SK-N-SH treated with all-trans-retinoic acid at 6 μM for 48 hours (cell line): ENCODE data around the gene TNKS1BP1.

Experiments used
- ATAC-seq: fragments of 200-7000 bp; cut with Tn5 transposase; 3 replicates; pipeline ENCODE4 v1.9.1; 2020; ENCODE audit warnings: mild to moderate bottlenecking, moderate library complexity
- ARNTL ChIP-seq: fragments of 450-650 bp; formaldehyde crosslinking; IDR thresholded peaks from 2 replicates; pipeline ENCODE4 v1.5.0; 2020; ENCODE audit warnings: low read depth, mild to moderate bottlenecking, moderate library complexity, borderline replicate concordance
- CREB5 ChIP-seq: fragments of 250-450 bp; sonication (Bioruptor Pico); IDR thresholded peaks from 2 replicates; pipeline ENCODE4 v1.5.1; 2020; ENCODE audit warnings: low read depth, mild to moderate bottlenecking, moderate library complexity
- CSDC2 ChIP-seq: fragments of 250-450 bp; sonication (Bioruptor Pico); IDR thresholded peaks from 2 replicates; pipeline ENCODE4 v1.5.0; 2020; ENCODE audit warnings: mild to moderate bottlenecking, moderate library complexity
- CSRNP3 ChIP-seq: fragments of 250-450 bp; sonication (Bioruptor Pico); IDR thresholded peaks from 2 replicates; pipeline ENCODE4 v1.5.1; 2021; ENCODE audit warnings: mild to moderate bottlenecking, moderate library complexity
- ESRRG ChIP-seq: fragments of 250-450 bp; sonication (Bioruptor Pico); IDR thresholded peaks from 2 replicates; pipeline ENCODE4 v1.6.1; 2021; ENCODE audit warnings: mild to moderate bottlenecking
- GLIS3 ChIP-seq: fragments of 250-450 bp; sonication (Bioruptor Pico); IDR thresholded peaks from 2 replicates; pipeline ENCODE4 v1.5.0; 2020; ENCODE audit warnings: mild to moderate bottlenecking, moderate library complexity
- ISL1 ChIP-seq: fragments of 250-450 bp; sonication (Bioruptor Pico); IDR thresholded peaks from 2 replicates; pipeline ENCODE4 v2.1.2; 2022; ENCODE audit warnings: mild to moderate bottlenecking, moderate library complexity
- OSR1 ChIP-seq: fragments of 250-450 bp; sonication (Bioruptor Pico); IDR thresholded peaks from 2 replicates; pipeline ENCODE4 v1.8.0; 2022; ENCODE audit warnings: moderate library complexity, mild to moderate bottlenecking, inconsistent platforms
- PATZ1 ChIP-seq: fragments of 250-450 bp; sonication (Bioruptor Pico); IDR thresholded peaks from 2 replicates; pipeline ENCODE4 v1.8.0; 2020; ENCODE audit warnings: mild to moderate bottlenecking, moderate library complexity, borderline replicate concordance
- PPARA ChIP-seq: fragments of 250-450 bp; sonication (Bioruptor Pico); IDR thresholded peaks from 2 replicates; pipeline ENCODE4 v1.5.0; 2020; ENCODE audit warnings: mild to moderate bottlenecking, borderline replicate concordance
- RARB ChIP-seq: fragments of 250-450 bp; sonication (Bioruptor Pico); IDR thresholded peaks from 2 replicates; pipeline ENCODE4 v1.8.0; 2021; ENCODE audit warnings: mild to moderate bottlenecking, moderate library complexity
- SNAI2 ChIP-seq: fragments of 250-450 bp; sonication (Bioruptor Pico); IDR thresholded peaks from 2 replicates; pipeline ENCODE4 v1.5.0; 2020; ENCODE audit warnings: mild to moderate bottlenecking, moderate library complexity
- TOX ChIP-seq: fragments of 250-450 bp; sonication (Bioruptor Pico); IDR thresholded peaks from 2 replicates; pipeline ENCODE4 v1.8.0; 2021; ENCODE audit warnings: mild to moderate bottlenecking, moderate library complexity, borderline replicate concordance
- TSHZ2 ChIP-seq: fragments of 250-450 bp; sonication (Bioruptor Pico); IDR thresholded peaks from 2 replicates; pipeline ENCODE4 v1.5.0; 2020; ENCODE audit warnings: mild to moderate bottlenecking, moderate library complexity
- ZC3H10 ChIP-seq: fragments of 250-450 bp; sonication (Bioruptor Pico); IDR thresholded peaks from 2 replicates; pipeline ENCODE4 v1.5.1; 2021; ENCODE audit warnings: mild to moderate bottlenecking, moderate library complexity
- ZFP3 ChIP-seq: fragments of 250-450 bp; sonication (Bioruptor Pico); IDR thresholded peaks from 2 replicates; pipeline ENCODE4 v1.5.0; 2020; ENCODE audit warnings: mild to moderate bottlenecking, moderate library complexity
- ZNF70 ChIP-seq: fragments of 450-650 bp; formaldehyde crosslinking; IDR thresholded peaks from 2 replicates; pipeline ENCODE4 v1.5.0; 2020; ENCODE audit warnings: mild to moderate bottlenecking, moderate library complexity

The TNKS1BP1 gene

GRCh38 chr11:57353036-57353435 is 28.3 kb upstream of the TNKS1BP1 start (continued):
- TF ChIP-seq TSHZ2 (CRISPR knock-in tag) (no peak), ISL1 (CRISPR knock-in tag) (no peak)
- TF ChIP-seq, all 23 proteins: peak for 0

GRCh38 chr11:57349491-57350274 is 24.9 kb upstream of the TNKS1BP1 start:
- peak; percentile 84 for ATAC-seq

GRCh38 chr11:57348636-57349313 is 24.0 kb upstream of the TNKS1BP1 start:
- no peak for ATAC-seq
- TF ChIP-seq CSDC2 (CRISPR knock-in tag) (no peak), ESRRG (CRISPR knock-in tag) (no peak)

More at GRCh38 chr11:57349491-57350274, 24.9 kb upstream of the TNKS1BP1 start:
- no peak for TF ChIP-seq ESRRG (CRISPR knock-in tag)
- TF ChIP-seq TOX (CRISPR knock-in tag): no peak
- TF ChIP-seq SNAI2: no peak
- TF ChIP-seq RARB (CRISPR knock-in tag): no peak
- no peak for TF ChIP-seq CREB5 (CRISPR knock-in tag)
- TF ChIP-seq PPARA (CRISPR knock-in tag): no peak
- TF ChIP-seq ZFP3: no peak
- TF ChIP-seq CSRNP3 (CRISPR knock-in tag): no peak
- TF ChIP-seq, all 23 proteins: peak for 0

GRCh38 chr11:57348052-57348451 is 23.3 kb upstream of the TNKS1BP1 start:
- no peak for ATAC-seq
- TF ChIP-seq OSR1 (no peak), ARNTL (CRISPR knock-in tag) (no peak), PPARA (CRISPR knock-in tag) (no peak), ZC3H10 (no peak), TOX (CRISPR knock-in tag) (no peak), GLIS3 (CRISPR knock-in tag) (no peak), TSHZ2 (CRISPR knock-in tag) (no peak), CREB5 (CRISPR knock-in tag) (no peak), ISL1 (CRISPR knock-in tag) (no peak), CSDC2 (CRISPR knock-in tag) (no peak), SNAI2 (no peak), RARB (CRISPR knock-in tag) (no peak), ZNF70 (CRISPR knock-in tag) (no peak), PATZ1 (CRISPR knock-in tag) (no peak)
